ENCODE measurements around the gene ASIP.

DNA sequence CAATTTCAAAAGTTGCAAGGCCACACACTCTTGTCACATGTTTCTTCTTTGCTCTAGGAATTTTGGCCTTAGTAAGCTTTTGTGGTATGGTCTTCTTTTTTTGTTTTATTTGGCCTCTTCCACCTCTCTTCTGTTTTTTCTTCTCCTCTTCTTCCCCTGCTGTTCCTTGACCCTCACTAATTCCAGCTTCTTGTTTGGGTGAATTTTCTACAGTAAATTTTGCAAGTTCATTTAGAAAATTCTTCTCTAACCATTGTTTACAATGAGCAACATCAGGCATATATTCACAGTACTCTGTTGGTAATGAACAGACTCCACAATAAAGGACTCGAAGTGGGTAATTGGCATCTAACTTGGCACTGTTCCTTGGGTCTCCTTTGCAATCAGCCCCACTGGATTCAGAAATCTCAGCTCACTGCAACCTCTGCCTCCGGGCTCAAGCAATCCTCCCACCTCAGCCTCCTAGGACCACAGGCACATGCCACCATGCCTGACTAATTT, 5.0 kb downstream of the ASIP start:
- TF ChIP-seq, protein P1, sequence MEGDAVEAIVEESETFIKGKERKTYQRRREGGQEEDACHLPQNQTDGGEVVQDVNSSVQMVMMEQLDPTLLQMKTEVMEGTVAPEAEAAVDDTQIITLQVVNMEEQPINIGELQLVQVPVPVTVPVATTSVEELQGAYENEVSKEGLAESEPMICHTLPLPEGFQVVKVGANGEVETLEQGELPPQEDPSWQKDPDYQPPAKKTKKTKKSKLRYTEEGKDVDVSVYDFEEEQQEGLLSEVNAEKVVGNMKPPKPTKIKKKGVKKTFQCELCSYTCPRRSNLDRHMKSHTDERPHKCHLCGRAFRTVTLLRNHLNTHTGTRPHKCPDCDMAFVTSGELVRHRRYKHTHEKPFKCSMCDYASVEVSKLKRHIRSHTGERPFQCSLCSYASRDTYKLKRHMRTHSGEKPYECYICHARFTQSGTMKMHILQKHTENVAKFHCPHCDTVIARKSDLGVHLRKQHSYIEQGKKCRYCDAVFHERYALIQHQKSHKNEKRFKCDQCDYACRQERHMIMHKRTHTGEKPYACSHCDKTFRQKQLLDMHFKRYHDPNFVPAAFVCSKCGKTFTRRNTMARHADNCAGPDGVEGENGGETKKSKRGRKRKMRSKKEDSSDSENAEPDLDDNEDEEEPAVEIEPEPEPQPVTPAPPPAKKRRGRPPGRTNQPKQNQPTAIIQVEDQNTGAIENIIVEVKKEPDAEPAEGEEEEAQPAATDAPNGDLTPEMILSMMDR (IDR thresholded peaks at IDR 0.05), result no peak
- TF ChIP-seq EP300 (IDR thresholded peaks at IDR 0.05), result no peak
- TF ChIP-seq POLR2A (IDR thresholded peaks at IDR 0.05), result no peak
- no peak for TF ChIP-seq POLR2AphosphoS5 (IDR thresholded peaks at IDR 0.05)

Measured in gastroesophageal sphincter (tissue), 3 donors.